ENCODE data around the gene QRICH2.
"Not testable (repeated sequence)": the region's sequence is repeated elsewhere in the genome, so short reads cannot be mapped to it uniquely, and the experiment has no call there.

The QRICH2 gene

DNA sequence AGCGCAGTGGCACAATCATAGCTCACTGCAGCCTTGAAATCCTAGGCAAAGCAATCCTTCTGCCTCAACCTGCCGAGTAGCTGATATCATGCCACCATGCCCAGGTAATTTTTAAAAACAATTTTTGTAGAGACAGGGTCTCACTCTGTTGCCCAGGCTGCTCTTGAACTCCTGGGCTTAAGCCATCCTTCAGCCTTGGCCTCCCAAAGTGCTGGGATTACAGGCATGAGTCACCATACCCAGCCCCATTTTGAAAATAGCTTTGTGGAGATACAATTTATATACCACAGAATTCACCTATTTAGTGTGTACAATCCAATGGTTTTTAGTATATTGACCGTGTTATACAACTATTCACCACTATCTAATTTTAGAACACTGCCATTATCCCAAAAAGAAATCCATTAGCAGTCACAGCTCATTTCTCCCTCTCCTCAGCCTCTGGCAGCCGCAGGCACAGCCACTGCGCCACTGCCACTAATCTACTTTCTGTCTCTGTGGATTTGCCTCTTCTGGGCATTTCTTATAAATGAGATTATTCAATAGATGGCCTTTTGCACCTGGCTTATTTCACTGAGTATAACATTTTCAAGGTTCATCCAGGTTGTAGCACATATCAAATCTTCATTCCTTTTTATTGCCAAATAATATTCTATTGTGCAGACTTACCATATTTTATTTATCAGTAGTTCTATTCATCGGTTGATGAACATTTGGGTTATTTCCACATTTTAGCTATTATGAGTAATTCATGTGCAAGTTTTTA is 74.3 kb downstream of the QRICH2 start:
- no peak overlapping the region for H3K27ac ChIP-seq
- no peaks in the 10 kb centered on the region; the same call in 1 of the 2 replicates for H3K36me3 ChIP-seq
- no peak overlapping the region for H3K4me3 ChIP-seq (ENCODE audit: low read depth, low read length)
- no peaks in the 10 kb centered on the region for H3K9me3 ChIP-seq (ENCODE audit: severe bottlenecking)
- no peak for DNase-seq
- no peaks in the 10 kb centered on the region for H3K27me3 ChIP-seq (ENCODE audit: insufficient read depth, low read depth, severe bottlenecking)
- TF ChIP-seq, protein P1, sequence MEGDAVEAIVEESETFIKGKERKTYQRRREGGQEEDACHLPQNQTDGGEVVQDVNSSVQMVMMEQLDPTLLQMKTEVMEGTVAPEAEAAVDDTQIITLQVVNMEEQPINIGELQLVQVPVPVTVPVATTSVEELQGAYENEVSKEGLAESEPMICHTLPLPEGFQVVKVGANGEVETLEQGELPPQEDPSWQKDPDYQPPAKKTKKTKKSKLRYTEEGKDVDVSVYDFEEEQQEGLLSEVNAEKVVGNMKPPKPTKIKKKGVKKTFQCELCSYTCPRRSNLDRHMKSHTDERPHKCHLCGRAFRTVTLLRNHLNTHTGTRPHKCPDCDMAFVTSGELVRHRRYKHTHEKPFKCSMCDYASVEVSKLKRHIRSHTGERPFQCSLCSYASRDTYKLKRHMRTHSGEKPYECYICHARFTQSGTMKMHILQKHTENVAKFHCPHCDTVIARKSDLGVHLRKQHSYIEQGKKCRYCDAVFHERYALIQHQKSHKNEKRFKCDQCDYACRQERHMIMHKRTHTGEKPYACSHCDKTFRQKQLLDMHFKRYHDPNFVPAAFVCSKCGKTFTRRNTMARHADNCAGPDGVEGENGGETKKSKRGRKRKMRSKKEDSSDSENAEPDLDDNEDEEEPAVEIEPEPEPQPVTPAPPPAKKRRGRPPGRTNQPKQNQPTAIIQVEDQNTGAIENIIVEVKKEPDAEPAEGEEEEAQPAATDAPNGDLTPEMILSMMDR (IDR thresholded peaks at IDR 0.05; ENCODE audit: low read depth, low read length), result no peak

DNA sequence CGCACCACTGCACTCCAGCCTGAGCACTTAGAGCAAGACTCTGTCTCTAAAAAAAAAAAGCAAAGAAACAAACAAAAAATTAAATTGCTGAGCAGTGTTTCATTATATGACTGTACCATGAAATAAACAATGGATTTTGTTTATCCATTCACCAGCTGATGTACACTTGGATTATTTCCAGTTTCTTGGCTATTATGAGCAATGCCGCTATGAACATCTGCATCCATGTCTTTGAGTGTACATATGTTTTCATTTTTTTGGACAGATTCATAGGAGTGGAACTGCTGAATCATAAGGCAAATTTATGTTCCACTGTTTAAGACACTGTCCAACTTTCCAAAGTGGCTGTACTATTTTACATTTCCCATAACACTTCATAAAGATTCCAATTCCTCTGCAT is 75.7 kb downstream of the QRICH2 start:
- Histone ChIP-seq H3K27ac (no peak overlapping the region), H3K4me3 (ENCODE audit: low read depth, low read length) (no peak overlapping the region), H3K9me3 (ENCODE audit: severe bottlenecking) (no peaks in the 10 kb centered on the region), H3K27me3 (ENCODE audit: insufficient read depth, low read depth, severe bottlenecking) (no peaks in the 10 kb centered on the region), H3K36me3 (no peaks in the 10 kb centered on the region)
- TF ChIP-seq, protein P1 (IDR thresholded peaks at IDR 0.05; ENCODE audit: low read depth, low read length), result no peak
- DNase-seq, result no peak

DNA sequence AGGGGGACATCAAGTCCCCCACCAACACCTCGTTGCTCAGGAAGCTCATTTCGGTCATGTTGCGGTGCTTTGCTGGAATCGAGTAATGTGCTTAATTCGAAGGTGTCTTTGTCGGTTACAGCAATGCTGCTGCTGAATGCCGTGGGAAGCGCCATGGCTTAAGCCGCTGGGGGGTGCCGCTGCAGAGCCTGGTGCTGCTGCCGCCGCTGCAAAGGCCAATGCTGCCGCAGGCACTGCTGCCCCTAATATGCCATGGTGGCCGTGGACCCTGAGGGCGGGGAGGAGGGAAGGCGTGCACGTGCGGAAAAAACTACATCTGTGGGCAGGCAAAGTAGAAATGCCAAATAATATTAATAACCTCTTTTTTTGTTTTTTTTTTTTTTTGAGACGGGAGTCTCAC is 81.3 kb downstream of the QRICH2 start:
- H3K4me3 ChIP-seq (ENCODE audit: low read depth, low read length); H3K27ac ChIP-seq; H3K27me3 ChIP-seq (ENCODE audit: insufficient read depth, low read depth, severe bottlenecking); DNase-seq; H3K36me3 ChIP-seq; H3K9me3 ChIP-seq (ENCODE audit: severe bottlenecking): not testable (repeated sequence)

DNA sequence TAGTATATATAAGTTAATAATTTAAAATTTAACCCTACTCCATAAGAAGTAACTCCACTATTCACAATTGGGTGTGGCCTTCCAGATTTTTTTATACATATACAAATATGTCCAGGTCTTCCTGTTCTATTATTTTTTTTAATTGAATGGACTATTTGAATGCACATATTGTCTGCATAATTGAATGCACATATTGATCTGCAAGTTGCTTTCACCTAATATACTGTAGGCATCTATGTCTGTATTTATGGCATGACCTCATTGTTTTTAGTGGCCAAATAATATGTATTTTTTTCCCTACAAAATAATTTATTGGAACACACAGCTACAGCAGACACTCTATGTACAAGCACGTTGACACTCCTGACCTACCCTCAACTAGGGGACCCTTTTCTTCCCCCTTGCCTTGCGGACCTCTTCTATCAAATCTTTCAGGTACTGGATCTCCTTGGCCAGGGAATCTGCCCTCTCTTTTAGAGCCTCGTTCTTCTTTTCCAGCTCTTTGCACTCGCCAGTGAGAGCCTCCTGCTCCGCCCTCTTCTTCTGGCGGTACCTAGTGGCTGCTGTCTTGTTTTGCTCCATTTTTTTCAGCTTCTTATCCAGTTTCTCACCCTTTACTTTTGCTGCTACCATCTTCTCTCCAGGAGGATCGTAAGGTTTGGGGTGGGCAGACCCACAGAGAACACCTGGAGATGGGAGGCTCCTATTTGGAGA is 82.5 kb downstream of the QRICH2 start:
- H3K27me3 ChIP-seq (ENCODE audit: insufficient read depth, low read depth, severe bottlenecking); H3K36me3 ChIP-seq; H3K9me3 ChIP-seq (ENCODE audit: severe bottlenecking); DNase-seq; H3K4me3 ChIP-seq (ENCODE audit: low read depth, low read length); H3K27ac ChIP-seq: not testable (repeated sequence)

All from WERI-Rb-1 (cell line).